HEK293T (cell line): ENCODE results near the gene IER5L.

Source experiments
- CTCF ChIA-PET: fragments of 350-600 bp; formaldehyde crosslinking; extraction: SDS; loops from one replicate; lab custom pipeline; 2021; ENCODE audit warnings: antibody characterized with exemption, inconsistent platforms; lab: Yijun Ruan, JAX
- POLR2A ChIA-PET: fragments of 350-600 bp; formaldehyde crosslinking; extraction: SDS; loops from one replicate; lab custom pipeline; 2020; ENCODE audit warnings: antibody characterized with exemption, inconsistent platforms; lab: Yijun Ruan, JAX
- DNase-seq: peaks from one replicate; pipeline ENCODE4 v3.0.0; 2012; ENCODE audit warnings: mixed read lengths; ENCODE audit errors: extremely low spot score
- ARNT ChIP-seq: fragments of 450-650 bp; IDR thresholded peaks from 2 replicates; pipeline ENCODE4 v1.6.1; 2017; ENCODE audit warnings: mild to moderate bottlenecking
- BHLHE40 ChIP-seq: fragments of 450-650 bp; IDR thresholded peaks from 2 replicates; pipeline ENCODE4 v1.6.1; 2016; ENCODE audit warnings: mild to moderate bottlenecking, moderate library complexity, borderline replicate concordance
- CTBP1 ChIP-seq: fragments of 450-650 bp; IDR thresholded peaks from 2 replicates; pipeline ENCODE4 v1.6.1; 2016; ENCODE audit warnings: borderline replicate concordance
- ELF4 ChIP-seq: fragments of 450-650 bp; IDR thresholded peaks from 2 replicates; pipeline ENCODE4 v1.6.1; 2017; ENCODE audit warnings: antibody characterized with exemption
- FOXA1 ChIP-seq: fragments of 450-650 bp; IDR thresholded peaks from 2 replicates; pipeline ENCODE4 v1.6.1; 2016; ENCODE audit warnings: mild to moderate bottlenecking
- FOXK2 ChIP-seq: fragments of 450-650 bp; IDR thresholded peaks from 2 replicates; pipeline ENCODE4 v1.6.1; 2016; ENCODE audit warnings: mild to moderate bottlenecking
- FOXM1 ChIP-seq: fragments of 450-650 bp; IDR thresholded peaks from 2 replicates; pipeline ENCODE4 v1.6.1; 2017; ENCODE audit warnings: mild to moderate bottlenecking, borderline replicate concordance
- HDGF ChIP-seq: fragments of 450-650 bp; IDR thresholded peaks from 2 replicates; pipeline ENCODE4 v1.6.1; 2017; ENCODE audit warnings: antibody characterized with exemption, borderline replicate concordance
- L3MBTL2 ChIP-seq: fragments of 450-650 bp; conservative IDR thresholded peaks from 2 replicates; pipeline ENCODE4 v1.6.1; 2016; ENCODE audit warnings: mild to moderate bottlenecking
- LEF1 ChIP-seq: fragments of 450-650 bp; IDR thresholded peaks from 2 replicates; pipeline ENCODE4 v1.6.1; 2017; ENCODE audit warnings: mild to moderate bottlenecking, borderline replicate concordance
- NFRKB ChIP-seq: fragments of 450-650 bp; IDR thresholded peaks from 2 replicates; pipeline ENCODE4 v1.6.1; 2016; ENCODE audit warnings: mild to moderate bottlenecking, moderate library complexity
- SP1 ChIP-seq: fragments of 450-650 bp; IDR thresholded peaks from 2 replicates; pipeline ENCODE4 v1.6.1; 2017
- SUZ12 ChIP-seq: fragments of 450-650 bp; IDR thresholded peaks from 2 replicates; pipeline ENCODE4 v1.6.1; 2016; ENCODE audit warnings: mild to moderate bottlenecking
- TARDBP ChIP-seq: fragments of 450-650 bp; IDR thresholded peaks from 2 replicates; pipeline ENCODE4 v1.6.1; 2016
- ZNF384 ChIP-seq: fragments of 450-650 bp; IDR thresholded peaks from 2 replicates; pipeline ENCODE4 v1.6.1; 2016
- TF ChIP-seq, protein P1 (sequence below): fragments of 450-650 bp; IDR thresholded peaks from 2 replicates; pipeline ENCODE4 v1.6.1; 2016

Gene IER5L

DNA sequence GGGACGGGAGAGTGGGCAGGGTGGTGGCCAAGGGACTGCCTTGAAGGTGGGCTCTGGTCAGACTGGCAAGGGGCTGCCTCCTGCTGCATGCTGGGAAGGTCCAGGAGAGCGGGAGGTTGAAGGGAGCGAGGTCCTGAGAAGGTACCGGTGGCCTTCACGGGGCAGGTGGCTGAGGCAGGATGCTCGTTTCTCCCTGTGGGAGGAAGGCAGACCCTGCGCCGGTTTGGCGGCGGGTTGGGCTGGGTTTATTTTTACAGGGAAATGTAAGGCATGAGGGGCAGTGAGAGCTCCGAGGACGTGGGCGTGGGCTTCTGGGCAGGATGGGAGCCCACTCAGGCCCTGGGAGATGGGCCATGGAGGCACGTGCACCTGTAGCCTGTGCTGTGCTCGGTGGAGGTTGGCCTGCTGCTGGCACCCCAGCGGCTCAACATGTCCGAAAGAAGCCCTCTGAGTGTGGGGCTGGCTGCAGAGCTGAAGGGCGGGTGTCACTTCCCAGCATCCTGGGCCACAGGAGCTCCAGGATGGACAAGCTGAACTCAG is 27.3 kb downstream of the IER5L start:
- ChIA-PET POLR2A (no interaction called here), CTCF (interaction anchor here (2.0 kb wide), 1 partner anchor 8 kb away, joined by 9 read pairs; no protein-coding TSS in a partner anchor)
- no peak for DNase-seq
- TF ChIP-seq TARDBP (no peak), FOXK2 (no peak), ELF4 (no peak), LEF1 (no peak), CTBP1 (no peak), SP1 (no peak), FOXM1 (no peak), ARNT (no peak), ZNF384 (no peak), FOXA1 (no peak), L3MBTL2 (no peak), NFRKB (no peak)
- TF ChIP-seq, protein P1, sequence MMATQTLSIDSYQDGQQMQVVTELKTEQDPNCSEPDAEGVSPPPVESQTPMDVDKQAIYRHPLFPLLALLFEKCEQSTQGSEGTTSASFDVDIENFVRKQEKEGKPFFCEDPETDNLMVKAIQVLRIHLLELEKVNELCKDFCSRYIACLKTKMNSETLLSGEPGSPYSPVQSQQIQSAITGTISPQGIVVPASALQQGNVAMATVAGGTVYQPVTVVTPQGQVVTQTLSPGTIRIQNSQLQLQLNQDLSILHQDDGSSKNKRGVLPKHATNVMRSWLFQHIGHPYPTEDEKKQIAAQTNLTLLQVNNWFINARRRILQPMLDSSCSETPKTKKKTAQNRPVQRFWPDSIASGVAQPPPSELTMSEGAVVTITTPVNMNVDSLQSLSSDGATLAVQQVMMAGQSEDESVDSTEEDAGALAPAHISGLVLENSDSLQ = no peak

DNA sequence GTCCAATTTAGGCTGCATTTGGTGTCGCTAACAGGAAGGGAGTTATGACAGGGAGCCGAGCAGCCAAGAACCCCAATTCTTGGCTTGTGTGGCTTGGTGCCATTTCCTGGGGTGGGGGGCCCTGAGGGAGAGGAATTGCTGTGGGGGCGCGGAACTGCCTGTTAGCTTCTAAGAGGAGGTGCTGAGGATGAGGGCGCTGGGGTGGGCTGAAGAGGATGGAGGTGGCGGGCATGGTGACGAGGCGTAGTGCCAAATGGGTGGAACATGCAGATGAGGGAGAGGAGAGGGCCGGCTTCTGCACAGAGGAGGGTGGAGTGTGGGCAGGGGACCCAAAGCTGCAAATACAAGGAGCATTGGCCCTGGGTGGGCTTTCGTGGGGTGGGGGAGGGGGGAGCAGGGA is 27.9 kb downstream of the IER5L start:
- no peak for DNase-seq
- ChIA-PET POLR2A (no interaction called here), CTCF (no interaction called here)

DNA sequence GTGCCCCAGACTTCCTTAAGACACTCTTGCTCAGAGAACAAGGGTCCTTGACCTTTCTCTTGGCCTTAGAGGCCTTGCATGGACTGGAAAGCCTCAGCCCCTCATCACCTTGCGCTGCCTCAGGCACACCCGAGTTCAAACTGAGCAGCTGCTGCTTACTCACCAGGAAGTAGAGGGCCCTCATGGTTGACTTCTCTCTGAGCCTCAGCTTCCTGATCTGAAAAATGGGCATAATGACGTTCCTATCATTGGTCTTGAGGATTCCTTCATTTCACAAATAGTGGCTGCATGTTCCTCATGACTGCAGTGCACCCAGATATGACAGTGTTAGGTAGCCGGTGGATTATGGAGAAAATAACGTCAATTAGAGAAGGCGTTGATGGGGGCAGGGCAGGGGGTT is 28.6 kb downstream of the IER5L start:
- POLR2A ChIA-PET = no interaction called here
- DNase-seq = no peak
- no peak for TF ChIP-seq ZNF384
- TF ChIP-seq ELF4 = no peak
- TF ChIP-seq SP1 = no peak
- TF ChIP-seq FOXK2 = no peak
- no peak for TF ChIP-seq ARNT
- no peak for TF ChIP-seq NFRKB
- no peak for TF ChIP-seq SUZ12
- no peak for TF ChIP-seq FOXM1
- no peak for TF ChIP-seq TARDBP
- no peak for TF ChIP-seq LEF1
- no peak for TF ChIP-seq HDGF
- TF ChIP-seq, protein P1 = no peak
- CTCF ChIA-PET = interaction anchor here (0.6 kb wide), 1 partner anchor 10 kb away, joined by 3 read pairs; no protein-coding TSS in a partner anchor

More for the DNA sequence above, 27.9 kb downstream of the IER5L start:
- TF ChIP-seq NFRKB = no peak
- no peak for TF ChIP-seq FOXA1
- no peak for TF ChIP-seq TARDBP
- no peak for TF ChIP-seq LEF1
- TF ChIP-seq BHLHE40 = no peak
- no peak for TF ChIP-seq SUZ12

DNA sequence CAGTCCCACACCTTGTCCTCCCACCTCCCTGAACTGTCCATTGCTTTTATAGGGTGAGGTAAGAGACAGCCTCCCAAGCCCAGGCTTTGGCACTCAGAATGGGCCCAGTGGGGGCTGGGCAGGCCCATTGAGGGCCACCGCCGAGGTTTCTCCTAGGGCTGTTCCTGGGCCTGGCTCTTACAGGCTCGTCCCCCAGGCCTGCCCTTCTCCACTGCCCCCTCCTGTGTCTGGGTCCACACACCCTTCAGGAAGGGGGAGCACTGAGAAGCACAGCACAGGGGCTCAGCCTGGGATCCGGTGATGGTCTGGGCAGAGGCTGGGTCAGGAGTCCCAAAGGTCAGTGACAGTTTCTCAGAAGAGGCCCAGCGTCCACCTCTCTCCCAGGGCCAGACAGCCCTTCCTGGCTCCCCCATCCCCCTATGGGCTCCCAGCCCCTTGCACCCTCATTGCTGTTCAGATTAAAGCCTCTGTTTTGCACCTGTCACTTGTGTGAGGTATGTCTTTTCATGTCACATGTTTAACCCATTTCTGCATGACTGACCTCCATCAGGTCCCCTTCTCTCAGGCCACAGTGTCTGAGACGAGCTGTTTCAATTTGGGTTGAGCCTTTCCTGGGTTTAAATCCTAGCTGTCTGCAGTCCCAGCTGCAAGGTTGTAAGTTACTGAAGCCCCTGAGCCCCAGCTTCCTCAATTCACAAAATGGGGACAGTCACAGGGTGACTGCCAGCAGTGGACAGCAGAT is 29.4 kb downstream of the IER5L start:
- no peak for TF ChIP-seq BHLHE40
- no peak for TF ChIP-seq ARNT
- TF ChIP-seq CTBP1 = no peak
- no peak for TF ChIP-seq SUZ12
- ChIA-PET CTCF (interaction anchor here (0.6 kb wide), 1 partner anchor 623 kb away, joined by 3 read pairs; no protein-coding TSS in a partner anchor), POLR2A (no interaction called here)
- DNase-seq = no peak

DNA sequence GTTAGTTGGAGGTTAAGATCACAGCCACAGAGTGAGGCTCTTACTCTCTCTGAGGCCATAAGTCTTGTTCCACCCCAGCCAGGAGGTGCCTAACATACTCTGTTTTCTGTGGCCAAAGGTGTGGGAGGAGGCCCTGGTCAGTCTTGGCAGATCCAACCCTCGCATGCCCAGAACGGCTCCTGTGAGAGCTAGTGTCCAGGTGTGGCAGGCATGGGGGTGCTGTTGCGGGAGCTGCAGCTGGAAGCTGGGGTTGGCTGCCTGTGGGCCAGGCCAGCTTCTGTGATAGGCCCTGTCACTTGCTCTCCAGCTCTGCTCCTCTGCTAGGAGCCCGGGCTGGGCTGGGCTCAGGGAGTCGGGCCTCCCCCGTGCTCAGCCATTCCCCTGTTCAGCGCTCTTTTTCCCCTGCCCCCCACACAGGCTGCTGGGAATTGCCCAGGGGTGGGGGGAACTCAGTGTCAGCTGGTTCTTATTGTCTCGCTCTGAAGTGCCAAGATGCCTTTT is 31.6 kb downstream of the IER5L start:
- POLR2A ChIA-PET = no interaction called here
- no peak for TF ChIP-seq HDGF
- TF ChIP-seq SP1 = no peak
- TF ChIP-seq ARNT = no peak
- TF ChIP-seq FOXK2 = no peak
- TF ChIP-seq ELF4 = no peak
- TF ChIP-seq, protein P1 = no peak
- TF ChIP-seq SUZ12 = no peak
- TF ChIP-seq FOXA1 = no peak
- no peak for TF ChIP-seq LEF1
- no peak for TF ChIP-seq FOXM1
- TF ChIP-seq TARDBP = no peak
- no peak for TF ChIP-seq L3MBTL2
- no peak for TF ChIP-seq ZNF384
- no peak for TF ChIP-seq BHLHE40
- no peak for TF ChIP-seq CTBP1
- TF ChIP-seq NFRKB = no peak
- CTCF ChIA-PET = interaction anchor here (1.2 kb wide), 1 partner anchor 99 kb away, joined by 3 read pairs; no protein-coding TSS in a partner anchor
- no peak for DNase-seq

DNA sequence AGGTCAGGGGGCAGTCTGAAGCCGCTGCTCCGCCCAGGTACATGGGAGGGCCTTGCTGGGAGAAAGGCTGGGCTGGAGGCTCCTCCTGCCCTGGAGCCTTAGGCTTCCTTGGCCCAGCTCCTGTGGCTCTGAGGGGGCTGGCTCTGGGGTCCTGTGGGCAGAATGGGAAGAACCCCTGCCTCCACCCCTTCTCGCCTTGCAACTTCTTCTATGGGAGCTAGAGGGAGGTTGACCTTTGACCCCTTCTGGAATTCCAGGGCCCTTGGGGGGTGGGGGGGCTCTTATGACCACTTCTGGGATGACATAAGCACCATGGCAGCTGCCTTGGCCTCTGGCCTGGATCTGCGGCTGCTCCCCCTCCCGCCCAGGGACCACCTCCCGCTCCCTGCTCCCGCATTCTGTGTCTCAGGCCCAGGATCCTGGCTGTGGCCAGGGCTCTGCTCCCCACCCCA is 32.2 kb downstream of the IER5L start:
- POLR2A ChIA-PET = interaction anchor here (1.0 kb wide), 1 partner anchor 32 kb away, joined by 3 read pairs; the partner anchor contains the start of gene IER5L
- DNase-seq = no peak
- CTCF ChIA-PET = interaction anchor here (0.7 to 1.2 kb wide), 2 partner anchors 99 to 314 kb away, joined by 3 to 4 read pairs; no protein-coding TSS in a partner anchor
- TF ChIP-seq ZNF384 = no peak
- TF ChIP-seq BHLHE40 = no peak
- TF ChIP-seq, protein P1 = no peak
- TF ChIP-seq SUZ12 = no peak
- TF ChIP-seq ARNT = no peak
- no peak for TF ChIP-seq SP1
- no peak for TF ChIP-seq ELF4
- no peak for TF ChIP-seq FOXA1
- no peak for TF ChIP-seq NFRKB
- TF ChIP-seq TARDBP = no peak
